GM21786 (cell line): ENCODE results near the gene DPT.

Source experiments
- ATAC-seq: cut with Tn5 transposase; IDR thresholded peaks from one replicate; pipeline ENCODE4 v1.9.1; 2021; ENCODE audit not compliant: unreplicated experiment

The DPT gene

DNA sequence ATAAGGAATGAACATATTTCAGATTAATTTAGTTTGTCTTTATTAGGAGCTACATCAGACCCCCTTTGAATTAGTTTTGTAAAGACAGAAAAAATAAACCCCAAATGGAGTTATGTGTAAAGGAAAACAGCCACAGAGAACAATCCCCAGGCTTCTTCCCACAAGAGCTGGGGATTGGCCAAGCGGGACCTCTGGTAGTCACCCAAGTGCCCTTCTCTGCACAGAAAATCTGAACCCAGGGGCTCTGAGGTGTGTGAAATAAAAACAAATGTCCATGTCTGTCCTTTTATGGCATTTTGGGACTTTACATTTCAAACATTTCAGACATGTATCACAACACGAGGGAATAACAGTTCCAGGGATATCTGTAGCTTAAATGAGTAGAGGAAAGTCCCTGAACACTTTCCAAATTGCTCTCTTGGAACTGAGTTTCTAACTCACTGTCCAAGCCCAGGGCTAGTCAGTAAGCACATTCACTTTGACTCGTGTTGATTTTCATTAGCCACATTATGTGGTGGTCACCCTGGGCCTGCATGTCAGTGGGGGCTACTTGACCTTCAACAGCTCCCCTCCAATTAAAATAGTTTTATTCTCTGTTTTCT, 22.5 kb downstream of the DPT start:
- ATAC-seq = no peak

DNA sequence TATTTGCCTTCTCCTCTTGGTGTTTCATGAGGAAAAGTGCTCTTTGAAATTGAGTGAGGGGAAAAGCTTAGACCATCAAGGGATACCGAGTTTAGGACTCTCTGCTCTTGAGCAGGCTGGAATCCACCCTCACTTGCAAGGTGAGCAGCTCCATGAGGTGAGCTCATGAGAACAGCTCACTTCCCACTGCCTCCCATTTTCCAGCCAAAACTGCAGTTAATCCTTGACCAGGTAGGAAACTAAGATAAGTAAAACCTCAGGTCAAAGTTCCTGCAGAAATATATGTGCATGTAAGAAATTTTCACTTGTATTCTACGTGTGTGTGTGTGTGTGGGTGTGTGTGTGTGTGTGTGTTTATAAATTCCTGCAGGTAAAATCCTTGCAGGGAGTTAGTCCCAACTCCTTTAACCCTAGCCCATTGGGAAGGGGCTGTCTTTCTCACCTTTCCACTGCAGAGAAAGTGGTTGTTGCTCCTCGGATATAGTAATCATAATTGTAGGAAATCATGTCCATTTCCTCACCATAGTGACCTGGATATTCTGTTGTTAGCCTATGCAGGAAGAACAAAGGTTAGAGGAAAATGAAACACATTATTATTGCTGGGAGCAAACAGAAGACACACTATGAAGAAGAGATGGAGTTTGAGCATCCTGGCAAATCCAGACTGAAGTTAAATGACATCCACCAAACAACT, 28.3 kb downstream of the DPT start:
- ATAC-seq = no peak

DNA sequence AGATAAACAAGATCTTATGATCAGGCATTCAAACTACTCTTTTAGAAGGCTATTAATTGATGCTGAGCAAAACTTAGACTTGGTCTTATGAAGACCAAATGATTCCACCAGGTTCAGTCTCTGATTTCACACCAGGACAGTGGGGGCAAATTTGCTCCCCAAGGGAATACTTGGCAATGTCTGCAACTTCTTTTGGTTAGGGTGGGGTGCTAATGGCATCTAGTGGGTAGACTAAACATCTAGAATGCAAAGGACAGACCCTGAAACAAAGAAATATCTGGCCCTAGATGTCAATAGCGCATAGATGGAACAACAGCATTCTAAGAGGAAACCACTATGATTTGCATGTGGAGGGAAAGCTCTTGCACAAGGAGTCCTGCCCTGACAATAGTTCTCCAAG, 30.6 kb downstream of the DPT start:
- ATAC-seq = no peak

DNA sequence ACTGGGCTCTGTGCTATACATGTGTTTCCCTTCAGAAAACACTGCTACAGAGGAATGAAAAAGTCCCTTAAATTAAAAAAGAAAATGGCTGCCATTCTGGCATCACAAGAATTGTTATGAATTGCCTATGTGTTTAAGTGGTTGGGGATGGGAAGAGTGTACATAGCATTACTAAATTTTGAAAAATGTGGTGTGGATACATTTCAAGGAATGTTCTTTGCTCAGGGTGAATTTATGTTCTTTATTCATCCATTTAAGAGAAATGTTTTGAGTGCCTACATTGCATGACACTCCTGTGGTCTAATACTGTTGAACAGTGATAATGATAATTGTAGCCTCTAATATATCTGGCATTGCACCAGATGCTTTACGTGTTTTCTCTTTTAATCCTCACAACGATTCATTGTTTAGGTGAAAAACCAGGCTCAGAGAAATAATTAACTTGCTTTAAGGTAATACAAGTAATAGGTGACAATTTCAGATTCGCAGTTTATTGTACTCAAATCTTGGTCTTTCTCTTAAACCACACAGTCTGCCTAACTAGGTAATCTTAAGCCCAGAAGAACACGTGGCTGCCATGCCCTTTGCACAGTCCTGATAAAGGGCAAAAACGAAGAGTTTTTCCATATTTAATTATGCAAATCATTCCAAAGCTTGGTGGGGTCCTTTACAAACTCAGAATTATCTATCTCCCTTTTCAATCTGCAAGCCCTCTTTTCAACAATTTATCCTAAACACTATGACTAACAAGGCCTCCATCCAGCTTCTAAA, 31.5 kb downstream of the DPT start:
- no peak for ATAC-seq

DNA sequence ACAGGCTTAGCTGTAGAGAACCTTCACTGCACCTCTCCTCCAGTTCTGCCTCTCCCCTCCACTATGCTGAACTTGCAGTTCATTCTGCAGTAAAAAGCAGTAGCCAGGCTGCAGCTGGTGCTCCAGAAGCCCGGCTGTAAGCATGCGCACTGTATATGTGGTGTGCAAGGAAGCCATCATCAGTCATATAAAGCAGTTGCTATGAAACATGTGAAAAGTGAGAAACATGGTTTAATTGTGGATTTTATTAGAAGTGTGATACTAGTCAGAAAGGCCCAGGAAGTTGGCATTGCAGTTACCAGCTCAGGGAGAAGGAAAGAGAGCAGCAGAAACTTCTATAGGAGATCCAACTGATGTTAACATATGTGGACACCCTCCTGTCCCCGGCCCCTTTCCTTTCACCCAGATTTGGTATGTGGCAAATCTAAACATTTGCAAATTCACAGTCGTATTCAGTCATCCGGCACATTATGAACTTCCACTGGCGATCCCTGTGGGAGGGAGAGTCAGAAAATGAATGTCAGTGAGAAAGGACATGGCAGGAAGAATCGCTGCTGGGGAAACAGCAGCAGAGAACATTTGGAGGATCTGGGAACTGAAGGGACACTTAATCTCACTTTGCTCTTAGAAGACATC, 32.8 kb downstream of the DPT start:
- no peak for ATAC-seq

DNA sequence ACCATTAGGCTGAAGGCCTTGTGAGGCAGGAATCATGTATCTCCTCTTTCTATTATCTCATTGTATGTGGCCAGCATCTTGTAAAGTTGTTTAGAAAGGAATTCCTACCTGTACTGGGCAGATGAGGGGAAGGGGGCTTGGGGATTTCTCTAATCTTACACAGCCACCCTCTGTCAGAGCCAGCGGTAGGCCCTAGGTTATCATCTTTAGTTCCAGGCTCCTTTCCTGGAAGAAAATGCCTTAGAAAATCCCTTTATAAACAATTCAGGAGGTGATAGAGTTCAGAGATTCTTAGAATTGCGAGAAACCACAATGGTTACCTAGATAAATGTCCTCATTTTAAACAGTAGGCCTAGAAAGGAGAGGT, 35.2 kb downstream of the DPT start:
- no peak for ATAC-seq

DNA sequence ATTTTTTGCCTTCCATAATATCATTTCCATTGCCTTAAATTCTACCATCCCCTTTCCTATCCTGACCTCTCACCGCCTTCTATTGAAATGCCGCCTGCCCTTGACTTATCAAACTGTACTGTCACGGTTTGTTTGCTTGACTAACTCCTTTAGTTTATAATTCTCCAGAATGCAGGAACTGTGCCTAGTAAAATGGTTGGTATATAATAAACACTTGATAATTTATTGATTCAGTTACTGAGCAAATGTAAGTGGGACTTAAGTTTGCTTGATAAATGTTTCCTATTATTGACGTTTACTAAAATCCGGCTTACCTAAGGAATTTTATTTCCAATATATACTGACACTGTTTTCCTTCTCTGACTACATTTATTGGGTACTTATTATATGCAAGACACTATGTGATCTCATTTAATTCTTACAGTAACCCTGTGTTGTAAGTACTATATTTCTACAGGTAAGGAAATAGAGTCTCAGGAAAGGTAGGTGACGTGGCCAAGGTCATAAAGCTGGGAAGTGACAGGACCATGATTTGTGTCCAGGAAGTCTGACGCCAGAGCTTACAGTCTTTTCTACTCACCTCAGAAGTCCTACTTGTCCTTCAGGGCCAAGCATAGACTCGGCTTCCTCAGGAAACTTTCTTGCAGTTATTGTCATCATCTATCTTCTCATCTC, 35.7 kb downstream of the DPT start:
- ATAC-seq = no peak

DNA sequence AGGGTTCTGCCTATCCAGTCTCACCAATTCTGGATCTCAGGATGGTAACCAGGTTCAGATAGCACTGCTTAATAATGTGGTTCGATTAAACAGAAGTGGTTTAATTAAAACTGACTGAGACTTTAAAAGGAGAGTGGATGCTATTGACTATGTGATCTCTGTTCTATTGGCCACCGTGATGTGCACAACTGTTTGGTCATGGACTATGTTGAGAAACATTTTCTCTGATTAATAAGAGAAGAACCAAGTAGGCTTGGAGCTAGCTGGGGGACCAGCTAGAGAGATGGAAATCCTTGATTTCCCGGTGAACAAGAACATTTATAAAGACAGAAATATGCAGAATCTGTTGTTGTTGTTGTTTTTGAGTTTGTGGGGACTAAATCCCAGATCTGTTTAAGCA, 36.5 kb downstream of the DPT start:
- ATAC-seq = no peak

DNA sequence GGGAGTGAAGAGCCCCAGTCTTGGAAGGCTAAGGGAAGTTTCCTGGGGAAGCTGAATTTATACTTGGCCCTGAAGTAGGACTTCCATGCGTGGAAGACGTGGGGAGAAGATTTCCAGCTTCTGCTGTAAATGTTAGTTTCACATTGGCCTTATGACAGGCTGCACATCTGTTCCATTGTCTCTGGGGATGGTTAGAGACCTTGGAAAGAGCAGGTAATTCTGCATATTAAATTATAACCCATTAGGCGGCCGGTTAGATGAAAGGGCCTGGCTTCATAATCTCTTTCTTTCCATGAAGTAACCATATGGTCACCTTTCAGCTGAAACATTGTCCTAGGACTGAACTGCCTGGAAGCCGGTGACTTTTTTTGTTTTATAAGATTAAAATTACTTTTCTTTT, 37.5 kb downstream of the DPT start:
- no peak for ATAC-seq

DNA sequence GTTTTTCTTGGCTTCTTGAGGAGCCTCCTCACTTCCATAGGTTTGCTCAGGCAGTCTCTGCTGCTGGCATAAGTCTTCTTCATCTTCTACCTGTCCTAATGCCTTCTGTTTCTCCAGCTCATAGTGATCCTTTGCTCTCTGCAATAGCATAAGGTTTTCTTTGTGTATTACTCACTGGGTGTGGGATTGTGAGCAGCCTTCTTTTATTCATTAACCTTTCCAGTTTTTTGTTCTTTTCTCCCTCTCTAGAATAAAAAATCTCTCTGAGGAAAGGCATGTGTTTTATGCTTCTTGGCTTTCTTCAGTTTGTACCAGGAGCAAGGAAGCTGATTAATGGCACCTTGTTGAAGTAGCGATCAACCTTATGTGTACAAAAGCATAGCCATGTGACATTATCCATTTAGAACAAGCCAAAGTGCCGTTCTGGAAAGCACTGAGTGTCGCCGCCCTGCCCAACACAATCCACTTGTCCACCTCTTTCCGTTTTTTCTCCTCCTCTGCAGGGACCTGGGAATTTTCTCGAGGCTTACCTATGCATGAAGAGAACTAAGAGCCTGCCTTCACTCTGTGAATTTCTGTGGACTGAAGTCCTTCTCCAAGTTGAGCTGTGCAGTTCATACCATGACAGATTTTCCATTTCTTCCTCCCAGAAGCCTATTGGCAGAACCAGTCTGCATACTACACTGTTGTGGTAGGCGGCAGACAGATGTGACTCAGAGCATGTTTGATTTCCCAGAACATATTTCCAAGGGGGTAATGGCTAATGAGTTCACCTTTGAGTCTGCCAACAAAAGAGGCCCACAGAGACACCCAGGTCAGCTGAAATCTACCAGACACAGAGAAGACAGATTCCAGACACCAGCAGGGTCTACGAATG, 39.0 kb downstream of the DPT start:
- ATAC-seq = no peak

DNA sequence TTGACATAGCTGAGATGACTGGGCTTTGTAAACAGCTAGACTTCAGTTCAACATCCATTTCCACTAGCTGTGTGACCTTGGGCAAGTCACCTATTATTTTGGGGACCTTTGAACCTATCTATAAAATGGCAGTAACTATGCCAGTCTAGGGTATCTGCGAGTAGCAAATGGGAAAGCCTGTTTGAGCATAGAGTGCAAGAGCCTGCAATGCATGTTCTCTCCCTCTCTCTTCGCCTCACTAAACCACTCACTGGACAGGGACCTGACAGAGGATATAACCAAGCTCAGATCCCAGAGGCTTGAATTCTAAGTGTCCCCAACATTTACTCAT, 39.7 kb downstream of the DPT start:
- ATAC-seq = no peak

DNA sequence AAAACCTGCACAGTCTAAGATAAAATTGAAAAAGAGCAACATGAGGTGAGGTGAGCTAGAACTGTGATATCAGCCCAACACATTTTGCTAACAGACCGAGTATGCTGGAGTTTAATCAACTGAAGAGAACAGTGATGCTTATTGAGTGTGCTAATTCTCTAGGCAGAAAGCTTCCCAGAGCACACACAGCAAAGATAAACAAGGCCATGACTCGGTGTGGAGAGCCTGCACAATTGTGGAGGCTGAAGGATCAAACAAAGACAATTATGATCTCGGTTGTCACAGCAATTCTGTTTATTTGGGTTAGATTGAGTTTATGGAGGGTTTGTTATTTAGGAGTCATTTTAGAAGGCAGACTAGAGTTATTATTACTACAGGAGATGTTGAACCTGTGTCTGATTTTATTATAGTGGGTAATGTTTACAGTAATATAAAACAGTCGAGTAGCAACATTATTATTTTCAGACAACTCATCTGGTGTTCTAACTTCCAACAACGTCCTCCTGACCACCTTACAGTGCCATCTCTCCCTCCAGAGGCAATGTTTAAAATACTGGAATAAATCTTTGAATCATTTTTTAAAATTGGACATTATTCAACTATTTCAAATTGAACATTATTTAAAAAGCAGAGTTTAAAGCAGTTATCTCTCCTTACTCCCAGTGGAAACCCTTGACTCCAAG, 40.2 kb downstream of the DPT start:
- ATAC-seq = no peak

DNA sequence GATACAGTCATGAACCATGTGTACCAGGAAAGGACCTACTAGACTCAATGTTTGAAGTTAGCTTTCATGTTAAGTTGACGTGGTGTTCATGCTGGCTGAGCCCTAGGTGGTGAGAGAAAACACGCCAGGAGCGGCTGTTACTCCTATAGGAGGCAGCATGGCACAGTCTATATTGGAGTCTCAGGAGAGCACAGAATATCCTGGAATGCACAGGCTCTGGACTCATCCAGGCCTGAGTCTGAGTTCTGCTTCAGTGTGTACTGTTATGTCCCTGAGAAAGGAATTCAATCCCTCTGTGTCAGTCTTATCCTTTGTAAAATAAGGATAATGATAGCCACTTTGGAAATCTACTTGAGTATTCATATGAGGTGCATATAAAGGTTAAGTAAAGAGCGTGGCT, 41.2 kb downstream of the DPT start:
- ATAC-seq = no peak

DNA sequence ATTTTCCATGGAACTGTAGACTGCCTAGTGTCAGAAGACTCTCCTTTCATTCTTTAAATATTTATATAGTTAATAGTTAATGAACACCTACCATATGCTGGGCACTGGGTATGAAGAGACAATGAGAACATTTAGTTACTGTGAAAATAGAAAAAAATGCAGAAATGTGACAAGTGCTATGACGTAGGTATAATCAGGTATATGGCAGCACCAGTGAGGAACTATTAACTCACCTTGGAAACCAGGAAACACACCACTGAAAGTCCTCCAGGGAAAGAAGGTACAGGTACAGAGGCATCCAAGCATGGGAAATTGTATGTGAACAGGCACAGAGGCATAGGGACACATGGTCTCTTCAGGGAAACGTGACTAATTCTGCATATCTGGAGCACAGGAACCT, 42.3 kb downstream of the DPT start:
- ATAC-seq = no peak

DNA sequence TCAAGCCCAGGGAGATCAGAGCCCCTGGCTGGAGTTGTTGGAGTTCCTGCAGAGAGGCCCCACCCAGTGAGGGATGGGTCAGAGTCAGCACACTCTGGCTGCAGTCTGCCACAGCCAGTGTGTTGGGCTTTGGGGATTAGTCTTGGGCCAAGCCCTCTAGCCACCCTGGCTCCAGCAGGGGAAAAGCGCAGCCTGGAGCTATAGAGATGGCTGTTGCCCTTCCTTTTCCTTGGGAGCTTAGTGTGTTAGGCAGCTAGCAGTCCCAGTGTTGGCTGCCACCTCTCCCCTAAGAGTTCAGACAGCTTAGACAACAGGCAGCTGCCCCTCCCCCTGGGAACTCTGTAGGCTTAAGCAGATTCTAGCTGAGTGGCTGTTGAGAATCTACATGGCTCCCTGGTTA, 45.1 kb downstream of the DPT start:
- no peak for ATAC-seq

DNA sequence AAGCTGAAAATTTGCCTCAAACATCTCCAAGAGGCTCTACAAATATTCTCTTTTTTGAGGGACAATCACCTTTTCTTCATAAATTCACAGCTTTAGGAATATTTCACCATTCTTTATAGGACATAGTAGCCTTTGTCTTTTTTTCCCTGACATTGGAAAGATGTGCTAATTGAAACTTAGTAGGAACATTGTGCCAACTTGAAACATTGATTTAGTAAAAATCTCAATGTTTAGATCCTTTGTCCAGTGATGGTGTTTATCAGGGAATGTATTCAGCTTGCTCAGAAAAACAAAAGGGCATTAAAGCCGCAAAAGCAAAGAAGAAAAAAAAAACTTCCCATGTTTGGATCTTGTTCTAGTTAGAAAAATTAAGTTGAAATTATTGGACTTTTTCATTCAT, 52.1 kb downstream of the DPT start:
- no peak for ATAC-seq

DNA sequence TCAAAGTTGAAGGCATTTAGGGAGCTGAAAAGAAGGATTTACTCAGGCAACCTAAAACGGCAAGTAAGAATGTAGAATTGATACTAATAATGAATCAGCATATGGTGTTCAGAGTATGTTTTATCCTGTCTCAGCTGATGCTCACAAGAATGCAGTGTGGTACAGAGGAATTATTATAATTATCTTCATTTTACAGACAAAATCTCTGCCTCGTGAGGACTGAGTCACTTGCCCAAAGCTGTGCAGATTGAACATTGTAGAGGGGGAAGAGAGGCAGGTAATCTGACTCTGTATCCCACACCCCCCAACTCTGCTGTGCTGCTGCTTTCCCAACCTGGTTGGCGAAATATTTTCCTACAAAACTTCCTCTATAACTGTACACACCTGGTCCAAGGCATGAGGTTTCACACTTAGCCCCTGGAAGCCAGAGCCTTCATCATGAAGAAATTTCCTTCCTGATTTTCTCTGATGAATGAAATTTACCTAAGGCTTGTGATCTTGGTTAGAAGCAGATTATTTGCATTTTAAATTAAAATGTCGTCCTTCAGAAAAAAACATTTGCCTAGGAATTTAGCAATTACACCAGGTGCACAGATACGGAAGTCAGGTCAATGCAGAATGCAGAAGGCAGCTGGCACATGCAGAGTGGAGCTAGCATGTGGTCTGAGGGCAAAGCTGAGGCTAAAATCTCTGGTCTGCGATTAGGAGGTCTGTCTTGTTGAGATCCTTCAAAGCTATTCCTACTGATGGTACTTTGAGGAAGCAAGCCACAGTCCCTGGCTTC, 52.8 kb downstream of the DPT start:
- no peak for ATAC-seq

DNA sequence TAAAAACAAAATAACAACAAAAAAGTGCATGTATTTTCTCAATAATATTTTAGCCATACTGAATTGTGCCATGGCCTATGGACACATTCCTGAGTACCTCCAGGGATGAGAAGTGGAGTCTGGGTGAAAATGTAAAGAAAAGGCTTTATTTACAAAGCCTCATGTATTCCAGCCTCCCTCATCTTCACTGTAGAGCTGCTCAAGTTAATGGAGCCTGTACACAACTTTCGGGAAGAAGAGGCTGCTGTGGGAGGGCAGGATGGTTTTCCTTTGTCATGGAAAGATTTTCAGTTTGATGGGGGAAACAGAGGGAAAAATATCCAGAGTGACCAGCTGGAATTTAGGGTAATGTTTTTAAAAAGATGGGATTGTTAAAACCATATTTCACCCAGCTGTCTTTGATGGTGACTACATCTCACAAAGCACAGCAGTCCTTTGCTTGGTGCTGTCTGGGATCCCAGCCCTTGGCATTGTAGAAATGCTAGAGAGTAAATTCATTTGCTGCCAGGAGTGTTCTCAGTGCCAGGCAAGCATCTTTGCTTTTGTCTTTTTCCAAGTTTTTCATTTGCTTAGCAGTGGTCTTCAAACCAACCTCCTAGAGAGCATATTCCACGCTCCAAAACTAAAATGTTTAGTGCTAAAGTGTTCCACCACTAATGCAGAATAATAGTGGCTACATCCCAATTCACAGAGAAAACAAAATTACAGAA, 54.9 kb downstream of the DPT start:
- no peak for ATAC-seq

DNA sequence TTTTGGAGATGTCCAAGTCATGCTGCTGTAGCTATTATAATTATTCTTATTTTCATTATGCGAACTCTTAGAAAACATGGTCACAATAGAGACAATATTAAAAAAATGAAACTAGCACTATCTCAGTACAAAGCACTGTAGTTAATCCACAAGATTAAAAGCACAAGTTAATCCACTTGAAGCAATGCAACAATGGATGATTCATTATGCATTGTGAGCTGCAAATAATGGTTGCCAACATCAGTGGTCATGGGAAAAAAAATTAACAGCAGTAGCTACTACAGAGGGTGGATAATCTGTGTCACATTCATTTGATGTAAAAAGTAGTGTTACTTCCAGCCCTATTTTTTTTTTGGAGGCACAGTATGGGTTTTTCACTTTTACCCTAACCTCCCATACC, 56.7 kb downstream of the DPT start:
- ATAC-seq = no peak
